ENCODE results near the gene SPRING1.

SPRING1 gene

DNA sequence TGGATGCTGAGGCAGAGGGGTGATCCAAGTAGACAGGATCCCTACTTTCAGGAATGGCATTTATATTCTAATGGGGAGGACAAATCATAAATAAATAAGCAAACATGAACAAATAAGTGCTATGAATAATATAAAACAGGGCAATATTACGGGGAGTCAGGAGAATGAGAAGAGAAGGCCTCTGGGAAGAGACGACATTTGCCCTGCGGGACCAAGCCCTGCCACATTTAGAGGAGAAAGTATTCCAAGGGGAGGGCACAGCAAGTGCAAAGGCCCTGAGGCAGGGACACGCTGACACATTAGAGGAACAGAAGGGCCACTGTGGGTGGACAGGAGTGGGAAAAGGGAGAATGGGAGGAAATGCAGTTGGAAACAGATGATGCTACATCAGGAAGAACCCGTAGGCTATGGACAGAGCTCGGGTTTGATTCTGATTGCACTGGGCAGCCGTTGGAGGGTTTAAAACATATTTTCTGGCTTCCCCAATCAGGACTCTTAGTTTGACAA, 1.6 kb upstream of the SPRING1 start:
- DNase-seq (ENCODE audit: low read depth): no peak

GRCh38 chr12:116736962-116737773, 701 bp downstream of the SPRING1 start:
- DNase-seq (ENCODE audit: low read depth): no peak

DNA sequence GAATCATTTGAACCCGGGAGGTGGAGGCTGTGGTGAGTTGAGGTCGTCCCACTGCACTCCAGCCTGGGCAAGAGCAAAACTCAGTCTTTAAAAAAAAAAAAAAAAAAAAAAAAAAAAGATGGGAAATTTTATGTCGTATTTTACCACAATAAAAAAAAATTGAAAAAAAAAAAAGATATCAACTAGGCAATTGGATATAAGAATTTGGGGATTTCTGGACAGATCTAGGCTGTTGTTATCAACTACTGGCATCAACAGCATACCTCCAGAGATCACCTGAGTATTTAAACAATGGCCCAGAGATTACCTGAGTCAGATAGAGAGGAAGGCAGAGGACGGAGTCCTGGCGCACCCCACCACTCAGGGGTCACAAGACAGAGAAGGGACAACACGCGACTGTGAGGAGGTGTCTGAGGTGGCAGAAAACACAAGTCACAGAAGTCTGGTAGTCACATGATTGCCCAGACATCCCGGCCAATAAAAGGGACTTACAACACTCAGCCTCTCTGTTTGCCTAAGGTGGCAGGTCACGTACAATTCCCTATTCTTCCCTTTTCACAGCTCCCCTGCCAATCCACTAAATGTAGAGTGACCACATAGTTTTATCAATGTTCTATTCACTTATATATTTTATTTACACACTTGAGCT, 1.8 kb downstream of the SPRING1 start:
- no peak for DNase-seq (ENCODE audit: low read depth)

- DNase-seq (ENCODE audit: low read depth): no peak
These were observed 2.8 kb downstream of the SPRING1 start for GRCh38 chr12:116735084-116735483.

GRCh38 chr12:116734156-116734768, 3.6 kb downstream of the SPRING1 start:
- DNase-seq (ENCODE audit: low read depth): no peak

DNA sequence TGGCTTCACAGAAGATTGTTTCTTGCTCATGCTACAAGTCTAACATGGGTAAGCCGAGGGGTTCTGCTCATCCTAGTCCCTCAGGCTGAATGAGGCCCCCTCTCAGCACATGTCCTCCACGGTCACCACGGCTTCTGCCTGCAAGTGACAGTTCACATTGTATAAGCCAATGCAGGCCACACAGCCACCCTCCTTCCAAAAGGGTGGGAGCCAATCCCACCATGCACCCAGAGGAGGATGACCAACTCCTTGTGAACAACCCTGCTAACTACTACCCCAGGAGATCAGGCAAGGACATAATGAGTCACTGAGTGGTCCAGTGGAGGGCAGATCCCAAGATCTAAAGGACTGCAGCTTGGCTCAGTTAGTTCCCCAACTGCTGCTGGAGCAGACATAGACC, 6.1 kb downstream of the SPRING1 start:
- no peak for DNase-seq (ENCODE audit: low read depth)

GRCh38 chr12:116727891-116728290, 10.0 kb downstream of the SPRING1 start:
- no peak for DNase-seq (ENCODE audit: low read depth)

- no peak for DNase-seq (ENCODE audit: low read depth)
These were observed 10.6 kb downstream of the SPRING1 start for GRCh38 chr12:116727261-116727660.

DNA sequence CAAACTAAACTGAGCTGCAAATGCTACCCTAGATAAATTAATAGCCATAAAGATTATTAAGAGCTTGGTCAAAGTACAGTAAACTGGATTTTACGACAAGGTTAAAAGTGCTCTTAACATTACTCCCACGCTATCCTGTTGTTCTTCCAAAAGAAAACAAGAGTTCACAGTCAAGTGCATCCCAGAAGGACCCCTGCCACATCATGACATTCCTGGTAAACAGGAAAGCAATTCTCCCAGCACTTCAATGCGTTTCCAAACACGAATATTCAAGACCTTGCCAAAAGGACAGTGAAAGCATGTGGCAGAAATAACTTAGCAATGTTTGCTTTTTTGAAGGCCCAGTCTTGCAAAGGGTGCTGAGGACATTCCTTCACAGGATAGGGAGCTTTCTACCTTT, 11.2 kb downstream of the SPRING1 start:
- no peak for DNase-seq (ENCODE audit: low read depth)

- no peak for DNase-seq (ENCODE audit: low read depth)
These were observed 15.6 kb downstream of the SPRING1 start for GRCh38 chr12:116722245-116722644.

- DNase-seq (ENCODE audit: low read depth): no peak
These were observed 17.9 kb downstream of the SPRING1 start for GRCh38 chr12:116719731-116720528.

- DNase-seq (ENCODE audit: low read depth): no peak
These were observed 19.0 kb downstream of the SPRING1 start for GRCh38 chr12:116718655-116719454.

DNA sequence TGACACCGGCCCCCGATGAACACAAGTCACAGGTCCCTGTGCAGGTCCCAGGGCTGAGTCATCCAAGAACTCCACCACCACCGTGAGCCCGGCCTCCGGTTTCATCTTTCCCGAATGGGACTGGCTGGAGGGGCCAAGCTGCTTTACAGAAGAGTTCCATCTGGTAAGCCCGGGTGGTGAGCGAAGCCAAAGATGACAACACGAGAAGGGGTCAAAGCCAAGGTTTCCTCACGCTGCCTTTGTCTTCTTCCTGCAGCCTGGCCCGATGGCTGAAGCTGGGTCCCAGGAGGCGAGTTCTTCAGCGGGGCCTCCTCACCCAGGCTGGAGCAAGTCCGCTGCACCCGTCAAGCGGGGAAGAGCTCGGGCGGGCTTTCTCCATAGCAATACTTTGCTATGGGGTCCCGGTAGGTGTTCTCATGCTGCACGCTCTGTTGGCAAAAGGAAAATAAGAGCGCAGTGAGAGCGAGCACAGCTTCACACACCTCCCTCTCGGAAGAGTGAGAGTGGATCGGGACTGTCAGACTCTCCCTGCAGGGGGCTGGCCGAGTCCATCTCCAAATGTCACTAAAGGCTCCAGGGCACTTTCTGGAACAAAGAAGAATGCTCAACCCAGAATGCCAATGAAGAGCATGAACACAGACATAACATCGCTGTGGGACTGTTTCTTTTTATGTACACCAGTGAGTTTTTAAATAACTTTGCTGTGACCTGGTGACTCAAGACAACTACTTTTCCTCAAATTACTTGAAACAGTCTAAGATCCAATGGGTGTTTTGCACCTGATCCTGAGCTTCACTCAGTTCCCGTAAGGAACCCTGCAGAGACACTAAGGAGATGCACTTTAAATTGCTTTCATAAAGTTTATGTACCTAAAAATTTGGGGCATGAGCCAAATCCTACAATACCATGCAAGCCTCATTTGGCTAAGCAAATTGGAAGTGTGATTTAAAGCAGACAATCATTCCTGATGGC, 20.1 kb downstream of the SPRING1 start:
- no peak for DNase-seq (ENCODE audit: low read depth)

DNA sequence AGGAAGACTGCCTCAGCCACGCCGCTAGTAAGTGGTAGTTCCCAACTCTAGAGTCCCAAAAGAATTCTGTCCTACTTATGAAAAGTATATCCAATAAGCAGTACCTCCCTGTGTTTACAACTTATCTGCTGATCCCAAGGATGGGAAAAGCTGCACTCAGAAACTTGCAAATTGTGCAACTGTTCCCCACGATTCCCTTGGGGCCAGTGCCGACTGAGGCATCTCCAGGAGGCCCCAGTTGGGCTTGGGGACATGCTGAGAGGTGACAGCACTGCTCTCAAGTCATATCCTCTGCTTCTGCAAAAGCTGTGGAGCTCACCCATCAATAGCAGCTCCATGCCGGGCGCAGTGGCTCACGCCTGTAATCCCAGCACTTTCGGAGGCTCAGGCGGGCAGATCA, 23.7 kb downstream of the SPRING1 start:
- DNase-seq (ENCODE audit: low read depth): no peak

- no peak for DNase-seq (ENCODE audit: low read depth)
These were observed 24.3 kb downstream of the SPRING1 start for GRCh38 chr12:116713527-116713926.

DNA sequence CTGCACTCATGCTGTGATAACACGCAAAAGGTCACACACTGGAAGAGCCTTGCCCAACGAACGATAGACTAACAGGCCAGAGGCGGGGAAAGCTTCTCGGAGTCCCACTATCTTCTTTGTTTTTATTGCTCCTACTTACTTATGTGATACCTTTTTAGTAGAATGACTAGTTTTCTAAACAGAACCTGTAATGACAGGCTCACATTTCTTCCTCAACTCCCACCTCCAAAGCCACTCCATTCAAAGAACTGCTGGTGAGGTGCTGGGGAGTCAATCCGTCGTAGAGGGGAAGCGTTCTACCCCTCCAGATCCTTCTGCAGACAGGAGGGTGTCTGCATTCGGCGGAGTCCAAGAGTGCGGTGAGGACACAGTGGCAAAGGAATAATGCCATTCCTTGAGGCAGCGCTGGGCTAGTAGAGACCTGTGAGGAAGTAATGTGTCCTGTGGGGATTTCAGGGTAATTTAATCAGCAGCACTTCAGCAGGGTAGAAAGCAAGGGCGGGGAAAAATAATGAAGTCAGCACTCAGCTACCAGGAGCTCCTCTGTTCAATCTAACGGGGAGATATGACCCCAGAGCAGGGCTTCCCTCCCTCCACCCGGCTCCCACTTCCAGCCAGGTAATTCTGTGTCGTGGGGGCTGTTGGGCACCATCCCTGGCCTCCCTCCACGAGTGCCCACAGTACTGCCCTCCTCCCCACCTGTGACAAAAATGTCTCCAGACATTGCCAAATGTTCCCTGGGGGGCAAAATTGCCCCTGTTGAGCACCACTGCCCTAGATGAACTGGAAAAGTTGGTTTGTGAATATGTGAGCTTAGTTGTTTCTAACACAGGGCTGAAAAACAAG, 25.2 kb downstream of the SPRING1 start:
- DNase-seq (ENCODE audit: low read depth): no peak

GRCh38 chr12:116710370-116711150, 27.3 kb downstream of the SPRING1 start:
- no peak for DNase-seq (ENCODE audit: low read depth)

DNA sequence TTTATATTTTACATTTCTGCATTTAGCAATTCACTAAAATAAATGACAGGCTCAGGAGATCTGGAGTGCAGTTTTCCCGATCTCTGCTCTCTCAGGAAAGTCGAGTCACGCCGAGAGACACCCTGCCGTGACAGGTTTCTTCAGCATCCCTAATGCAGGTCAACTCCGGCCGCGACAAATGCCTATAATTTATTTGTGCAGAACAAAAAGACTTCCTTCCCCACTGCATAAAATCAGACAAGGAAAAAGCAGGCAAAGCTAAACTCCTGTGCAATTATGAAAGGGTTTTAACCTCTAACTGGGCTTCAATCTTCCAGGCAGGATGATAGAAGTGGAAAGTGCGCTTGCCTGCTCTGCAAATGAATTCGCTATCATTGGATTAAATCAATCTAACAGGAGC, 28.1 kb downstream of the SPRING1 start:
- no peak for DNase-seq (ENCODE audit: low read depth)

All from activated T-cell treated with anti-CD3 and anti-CD28 coated beads for 1 hour (primary cell).